A549 (cell line): ENCODE results near the gene HMGCL.

Experiments used
- CTCF ChIP-seq: fragments of >200 bp; sonication (Bioruptor Twin); formaldehyde crosslinking; IDR thresholded peaks from 3 replicates; pipeline ENCODE4 v1.5.1; 2016
- MYC ChIP-seq: IDR thresholded peaks from 2 replicates; pipeline ENCODE4 v1.6.1; 2012; ENCODE audit warnings: mild to moderate bottlenecking, inconsistent platforms, low read length, improper control_type of control experiment, borderline replicate concordance
- POLR2A ChIP-seq: IDR thresholded peaks from 2 replicates; pipeline ENCODE4 v1.6.1; 2012; ENCODE audit warnings: mild to moderate bottlenecking, low read length
- TP53 ChIP-seq: fragments of 250-450 bp; sonication (Bioruptor Pico); IDR thresholded peaks from 2 replicates; pipeline ENCODE4 v1.5.0; 2021; ENCODE audit warnings: mild to moderate bottlenecking, moderate library complexity

DNA sequence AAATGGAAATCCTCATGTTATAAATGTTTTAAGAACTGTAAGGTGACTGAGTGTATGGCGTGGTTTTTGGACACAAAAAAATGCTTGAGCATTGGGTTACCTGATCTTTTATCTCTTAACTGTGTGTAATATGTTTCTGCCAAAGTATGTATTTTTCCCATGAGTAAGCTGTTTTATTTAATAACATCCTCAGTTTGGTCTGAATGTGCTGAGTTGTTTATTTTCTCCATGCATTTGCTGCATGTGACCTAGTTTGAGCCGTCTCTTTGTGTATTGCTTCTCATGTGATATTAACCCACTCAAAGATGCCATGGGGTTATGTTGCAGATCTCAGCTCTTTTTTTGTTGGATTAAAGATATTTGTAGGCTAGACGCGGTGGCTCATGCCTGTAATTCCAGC lies 40.4 kb downstream of the HMGCL start:
- TF ChIP-seq TP53 (no peak), MYC (no peak), POLR2A (no peak), CTCF (no peak)
